ENCODE measurements around the gene CFAP99. TPM values are rescaled to one million over a fixed set of nuclear protein-coding genes. Genes with fewer than 3 reads are reported as not detected.

The CFAP99 gene
- polyA plus RNA-seq, 1 donor (not counting 4 experiments of a cell fraction or from before 2014, with no cell fraction given): not detected

DNA sequence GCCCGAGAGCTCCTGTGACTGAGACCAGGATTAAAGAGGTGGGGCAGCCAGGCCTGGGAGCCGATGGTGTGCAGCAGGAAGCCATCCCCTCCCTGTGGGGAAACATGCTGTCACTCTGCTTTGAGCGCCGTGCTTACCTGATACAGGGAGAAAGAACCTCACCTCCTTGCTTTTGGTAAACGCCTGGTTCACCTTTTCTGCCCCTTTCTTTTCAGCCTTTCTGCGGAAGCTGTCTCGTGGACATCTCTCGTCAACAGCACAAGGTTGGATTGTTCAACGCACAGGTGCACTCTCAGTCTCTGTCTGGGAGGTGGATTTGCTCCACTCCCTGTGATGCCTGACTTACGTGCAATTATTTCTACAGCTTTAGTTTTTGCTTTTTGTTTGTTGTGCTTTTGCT lies 12.3 kb upstream of the CFAP99 start:
- Histone ChIP-seq H3K9me1 (ENCODE audit: control insufficient read depth, extremely low read depth, insufficient read depth, low read length) (no peaks in the 10 kb centered on the region), H3K79me2 (ENCODE audit: control insufficient read depth, insufficient read depth, low read length) (no peaks in the 10 kb centered on the region), H3K27ac (ENCODE audit: control insufficient read depth, insufficient read depth, low read length) (no peak overlapping the region), H4K20me1 (ENCODE audit: control insufficient read depth, extremely low read depth, insufficient read depth, low read length) (no peaks in the 10 kb centered on the region), H3K9me3 (ENCODE audit: control insufficient read depth, low read depth, low read length) (no peaks in the 10 kb centered on the region), H3K9ac (ENCODE audit: control insufficient read depth, extremely low read depth, insufficient read depth, low read length) (no peak overlapping the region), H3K4me2 (ENCODE audit: control insufficient read depth, extremely low read depth, insufficient read depth, low read depth, low read length) (no peak overlapping the region), H3K27me3 (ENCODE audit: control insufficient read depth, extremely low read depth, insufficient read depth, low read length) (peaks cover 22% of the 10 kb centered on the region), H3K4me1 (ENCODE audit: control insufficient read depth, extremely low read depth, insufficient read depth, low read length) (peaks cover 6% of the 10 kb centered on the region), H3K36me3 (ENCODE audit: control insufficient read depth in 2 of 2, extremely low read depth in 1 of 2, insufficient read depth in 2 of 2, low read length in 2 of 2) (no peaks in the 10 kb centered on the region), H3K4me3 (ENCODE audit: control insufficient read depth in 2 of 3, extremely low read depth in 1 of 3, insufficient read depth in 2 of 3, low read depth in 1 of 3, low read length in 3 of 3) (no peak overlapping the region), H2AFZ (ENCODE audit: control insufficient read depth, low read length) (no peak overlapping the region)
- FAIRE-seq (no peak), DNase-seq (ENCODE audit: low read depth, low spot score) (no peak)
- dilution Hi-C loops (cut with MboI; ENCODE audit: extremely low pct_ligation_motif_present, low sequenced_read_pairs): no loop called here
- no peak for TF ChIP-seq EZH2 (IDR thresholded peaks at IDR 0.05; ENCODE audit: low read length)
- TF ChIP-seq, protein P1, sequence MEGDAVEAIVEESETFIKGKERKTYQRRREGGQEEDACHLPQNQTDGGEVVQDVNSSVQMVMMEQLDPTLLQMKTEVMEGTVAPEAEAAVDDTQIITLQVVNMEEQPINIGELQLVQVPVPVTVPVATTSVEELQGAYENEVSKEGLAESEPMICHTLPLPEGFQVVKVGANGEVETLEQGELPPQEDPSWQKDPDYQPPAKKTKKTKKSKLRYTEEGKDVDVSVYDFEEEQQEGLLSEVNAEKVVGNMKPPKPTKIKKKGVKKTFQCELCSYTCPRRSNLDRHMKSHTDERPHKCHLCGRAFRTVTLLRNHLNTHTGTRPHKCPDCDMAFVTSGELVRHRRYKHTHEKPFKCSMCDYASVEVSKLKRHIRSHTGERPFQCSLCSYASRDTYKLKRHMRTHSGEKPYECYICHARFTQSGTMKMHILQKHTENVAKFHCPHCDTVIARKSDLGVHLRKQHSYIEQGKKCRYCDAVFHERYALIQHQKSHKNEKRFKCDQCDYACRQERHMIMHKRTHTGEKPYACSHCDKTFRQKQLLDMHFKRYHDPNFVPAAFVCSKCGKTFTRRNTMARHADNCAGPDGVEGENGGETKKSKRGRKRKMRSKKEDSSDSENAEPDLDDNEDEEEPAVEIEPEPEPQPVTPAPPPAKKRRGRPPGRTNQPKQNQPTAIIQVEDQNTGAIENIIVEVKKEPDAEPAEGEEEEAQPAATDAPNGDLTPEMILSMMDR (optimal IDR thresholded peaks at IDR 0.05 in 1 of 3, IDR thresholded peaks at IDR 0.05 in 1 of 3, conservative IDR thresholded peaks at IDR 0.05 in 1 of 3; ENCODE audit: extremely low read depth in 1 of 3, insufficient read depth in 2 of 3, low read length in 3 of 3): no peak

DNA sequence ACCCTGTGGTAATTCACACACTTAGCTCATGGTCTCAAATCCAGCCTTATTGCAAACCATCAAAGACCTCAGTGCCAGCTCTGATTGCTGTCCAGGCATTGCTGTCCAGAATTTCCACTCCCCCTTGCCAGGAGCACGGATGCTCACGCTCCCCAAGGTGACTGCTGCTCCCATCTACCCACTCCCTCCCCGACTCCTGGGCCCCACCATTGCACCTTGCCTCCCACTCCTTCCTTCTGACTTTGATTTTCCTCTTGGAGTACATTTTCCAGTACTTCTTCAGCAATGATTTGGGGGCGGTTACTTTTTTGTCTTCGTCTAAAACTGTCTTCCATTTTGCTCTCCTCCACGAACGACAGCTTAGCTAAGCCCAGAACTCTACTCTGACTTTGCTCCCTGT lies 11.8 kb upstream of the CFAP99 start:
- Histone ChIP-seq H2AFZ (ENCODE audit: control insufficient read depth, low read length) (no peak overlapping the region), H3K36me3 (ENCODE audit: control insufficient read depth in 2 of 2, extremely low read depth in 1 of 2, insufficient read depth in 2 of 2, low read length in 2 of 2) (no peaks in the 10 kb centered on the region), H3K9ac (ENCODE audit: control insufficient read depth, extremely low read depth, insufficient read depth, low read length) (no peak overlapping the region), H3K4me1 (ENCODE audit: control insufficient read depth, extremely low read depth, insufficient read depth, low read length) (peaks cover 6% of the 10 kb centered on the region), H3K4me3 (ENCODE audit: control insufficient read depth in 2 of 3, extremely low read depth in 1 of 3, insufficient read depth in 2 of 3, low read depth in 1 of 3, low read length in 3 of 3) (no peak overlapping the region), H3K79me2 (ENCODE audit: control insufficient read depth, insufficient read depth, low read length) (no peaks in the 10 kb centered on the region), H3K27me3 (ENCODE audit: control insufficient read depth, extremely low read depth, insufficient read depth, low read length) (peaks cover 16% of the 10 kb centered on the region), H3K9me3 (ENCODE audit: control insufficient read depth, low read depth, low read length) (no peaks in the 10 kb centered on the region), H3K4me2 (ENCODE audit: control insufficient read depth, extremely low read depth, insufficient read depth, low read depth, low read length) (no peak overlapping the region), H4K20me1 (ENCODE audit: control insufficient read depth, extremely low read depth, insufficient read depth, low read length) (no peaks in the 10 kb centered on the region), H3K9me1 (ENCODE audit: control insufficient read depth, extremely low read depth, insufficient read depth, low read length) (no peaks in the 10 kb centered on the region), H3K27ac (ENCODE audit: control insufficient read depth, insufficient read depth, low read length) (no peak overlapping the region)
- FAIRE-seq (no peak), DNase-seq (ENCODE audit: low read depth, low spot score) (no peak)
- dilution Hi-C loops (cut with MboI; ENCODE audit: extremely low pct_ligation_motif_present, low sequenced_read_pairs): no loop called here
- TF ChIP-seq, protein P1 (optimal IDR thresholded peaks at IDR 0.05 in 1 of 3, IDR thresholded peaks at IDR 0.05 in 1 of 3, conservative IDR thresholded peaks at IDR 0.05 in 1 of 3; ENCODE audit: extremely low read depth in 1 of 3, insufficient read depth in 2 of 3, low read length in 3 of 3): no peak
- no peak for TF ChIP-seq EZH2 (IDR thresholded peaks at IDR 0.05; ENCODE audit: low read length)

All from keratinocyte (primary cell).